Measurements from ENCODE around the gene PHC2. TPM values are rescaled to one million over a fixed set of nuclear protein-coding genes. Genes with fewer than 3 reads are reported as not detected.

The PHC2 gene
- total and polyA plus RNA-seq, 9 donors = 53.1 to 77.9 (median 69.4) TPM

DNA sequence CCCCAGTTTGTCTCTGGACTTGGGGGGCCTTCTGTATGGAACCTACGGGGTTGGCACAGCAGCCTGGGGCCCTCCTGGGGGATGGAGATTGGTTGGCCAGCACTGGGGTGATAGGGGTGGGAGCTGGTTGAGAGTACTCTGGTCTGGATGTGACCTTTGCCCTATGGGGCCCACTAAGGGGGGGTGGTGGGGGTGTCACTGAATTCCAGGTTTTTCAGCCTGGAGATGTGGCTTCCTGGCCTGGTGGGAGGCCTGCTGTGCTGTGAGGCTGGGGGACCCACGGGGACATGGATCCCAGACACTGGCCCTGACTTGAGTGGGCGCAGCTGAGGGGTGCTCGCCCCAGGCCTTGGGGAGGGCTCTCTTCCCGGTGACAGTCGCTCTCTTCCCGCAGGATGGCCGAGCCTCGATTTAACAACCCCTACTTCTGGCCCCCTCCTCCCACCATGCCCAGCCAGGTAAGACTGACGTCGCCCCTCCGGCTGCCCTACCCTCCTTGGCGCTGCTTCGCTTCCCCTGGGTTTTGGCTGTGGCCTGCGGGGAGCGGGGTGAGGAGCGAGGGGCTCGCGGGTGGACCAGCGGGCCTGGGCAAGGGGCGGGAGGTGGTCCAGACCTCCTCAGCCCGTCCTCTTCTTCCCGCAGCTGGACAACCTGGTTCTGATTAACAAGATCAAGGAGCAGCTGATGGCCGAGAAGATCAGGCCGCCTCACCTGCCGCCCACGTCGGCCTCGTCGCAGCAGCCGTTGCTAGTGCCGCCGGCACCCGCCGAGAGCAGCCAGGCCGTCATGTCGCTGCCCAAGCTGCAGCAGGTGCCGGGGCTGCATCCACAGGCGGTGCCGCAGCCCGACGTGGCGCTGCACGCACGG is 155.0 kb downstream of the PHC2 start:
- 87% methylated on average over 40 of the region's 45 CpGs for WGBS (ENCODE audit: insufficient coverage)
- H3K4me1 ChIP-seq (ENCODE audit: control insufficient read depth, insufficient read depth, low read length) = peaks cover 3% of the 10 kb centered on the region
- no peaks in the 10 kb centered on the region for H3K9me3 ChIP-seq (replicated peaks; ENCODE audit: control insufficient read depth, low read depth, low read length)
- H3K27me3 ChIP-seq (ENCODE audit: control insufficient read depth, insufficient read depth, low read length) = no peaks in the 10 kb centered on the region
- DNase-seq = no peak
- no peak overlapping the region for H3K4me3 ChIP-seq (ENCODE audit: low read length)
- peaks cover 54% of the 10 kb centered on the region for H3K36me3 ChIP-seq (ENCODE audit: control insufficient read depth, insufficient read depth, low read length)
- no peak overlapping the region for H3K27ac ChIP-seq (ENCODE audit: low read length)

DNA sequence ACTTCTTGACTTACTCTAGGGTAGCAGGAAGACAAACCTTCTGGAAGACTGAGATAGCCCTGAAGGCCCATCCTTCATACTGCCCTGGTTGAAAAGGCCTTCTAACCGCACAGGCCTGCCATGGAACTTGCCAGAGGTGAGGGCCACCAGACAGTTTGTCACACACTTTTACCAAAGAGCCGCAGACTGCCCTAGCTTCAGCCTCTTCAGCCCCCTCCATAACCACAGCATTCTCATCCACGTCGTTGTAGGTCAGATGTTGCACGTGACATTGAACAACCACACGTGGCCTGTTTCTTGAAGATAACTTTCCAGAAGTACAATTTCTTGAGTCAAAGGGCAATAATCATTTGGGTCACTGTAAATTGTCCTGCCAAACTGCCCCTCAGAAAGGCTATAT is 155.7 kb downstream of the PHC2 start:
- H3K36me3 ChIP-seq (ENCODE audit: control insufficient read depth, insufficient read depth, low read length) = peaks cover 54% of the 10 kb centered on the region
- 80% methylated on average over 5 of the region's 6 CpGs for WGBS (ENCODE audit: insufficient coverage)
- H3K4me3 ChIP-seq (ENCODE audit: low read length) = no peak overlapping the region
- H3K9me3 ChIP-seq (replicated peaks; ENCODE audit: control insufficient read depth, low read depth, low read length) = no peaks in the 10 kb centered on the region
- H3K27me3 ChIP-seq (ENCODE audit: control insufficient read depth, insufficient read depth, low read length) = no peaks in the 10 kb centered on the region
- DNase-seq = no peak
- peaks cover 8% of the 10 kb centered on the region for H3K4me1 ChIP-seq (ENCODE audit: control insufficient read depth, insufficient read depth, low read length)
- H3K27ac ChIP-seq (ENCODE audit: low read length) = no peak overlapping the region

DNA sequence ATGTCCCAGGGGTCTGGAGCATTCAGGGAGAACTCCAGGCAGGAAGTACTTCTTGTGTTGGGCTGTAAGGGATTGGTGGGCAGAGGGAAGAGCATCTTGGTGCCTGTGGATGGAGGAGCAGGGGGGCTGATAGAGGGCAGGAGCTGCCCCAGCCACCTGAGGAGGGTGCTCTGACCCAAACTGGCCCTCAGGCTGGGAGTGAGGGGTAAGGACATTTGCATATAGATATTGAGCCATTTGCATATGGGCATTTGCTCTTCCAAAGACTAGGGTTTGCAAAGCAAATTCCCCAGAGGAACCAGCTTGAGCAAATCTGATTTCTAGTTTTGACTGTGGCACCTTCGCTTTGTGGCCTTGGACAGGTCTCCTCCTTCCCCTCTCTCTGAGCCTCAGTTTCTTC is 156.4 kb downstream of the PHC2 start:
- H3K9me3 ChIP-seq (replicated peaks; ENCODE audit: control insufficient read depth, low read depth, low read length) = no peaks in the 10 kb centered on the region
- H3K27ac ChIP-seq (ENCODE audit: low read length) = no peak overlapping the region
- no peak for DNase-seq
- WGBS (ENCODE audit: insufficient coverage) = no CpG with 5 or more reads among the region's 1 CpG
- no peak overlapping the region for H3K4me3 ChIP-seq (ENCODE audit: low read length)
- no peaks in the 10 kb centered on the region for H3K27me3 ChIP-seq (ENCODE audit: control insufficient read depth, insufficient read depth, low read length)
- H3K36me3 ChIP-seq (ENCODE audit: control insufficient read depth, insufficient read depth, low read length) = peaks cover 57% of the 10 kb centered on the region
- H3K4me1 ChIP-seq (ENCODE audit: control insufficient read depth, insufficient read depth, low read length) = peaks cover 8% of the 10 kb centered on the region

DNA sequence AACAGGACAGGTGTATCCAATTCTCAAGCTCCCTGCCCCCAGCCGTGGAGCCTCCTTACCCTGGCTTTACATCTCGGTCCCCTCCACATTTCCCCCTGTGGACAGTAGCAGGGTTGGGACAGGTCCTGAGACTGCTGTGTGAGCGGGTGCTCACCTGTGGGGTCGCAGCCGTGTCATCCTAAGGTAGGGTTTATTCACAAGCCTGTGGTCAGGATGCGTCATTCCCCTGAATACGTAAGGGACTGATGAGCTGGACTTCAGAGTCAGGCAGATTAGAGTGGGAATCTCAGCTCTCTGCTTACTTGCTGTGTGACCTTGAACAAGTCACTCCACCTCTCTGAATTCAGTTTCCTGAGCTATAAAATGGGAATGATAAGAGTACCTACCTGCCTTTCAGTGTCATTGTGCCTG is 156.9 kb downstream of the PHC2 start:
- no peaks in the 10 kb centered on the region for H3K27me3 ChIP-seq (ENCODE audit: control insufficient read depth, insufficient read depth, low read length)
- peaks cover 59% of the 10 kb centered on the region for H3K36me3 ChIP-seq (ENCODE audit: control insufficient read depth, insufficient read depth, low read length)
- H3K9me3 ChIP-seq (replicated peaks; ENCODE audit: control insufficient read depth, low read depth, low read length) = no peaks in the 10 kb centered on the region
- H3K4me1 ChIP-seq (ENCODE audit: control insufficient read depth, insufficient read depth, low read length) = peaks cover 8% of the 10 kb centered on the region
- no peak overlapping the region for H3K27ac ChIP-seq (ENCODE audit: low read length)
- 100% methylated on average over 3 of the region's 7 CpGs for WGBS (ENCODE audit: insufficient coverage)
- H3K4me3 ChIP-seq (ENCODE audit: low read length) = no peak overlapping the region
- DNase-seq = no peak

Other genes with a start within 250 kb of the PHC2 start
- 3.0 TPM for gene TRIM62, start 249.1 kb downstream of the PHC2 start, total RNA-seq
- gene TRIM62, start 249.1 kb downstream of the PHC2 start, polyA plus RNA-seq (ENCODE audit: insufficient read depth in 1 of 8, insufficient read length in 8 of 8, low replicate concordance in 1 of 8) = 1 to 10 TPM; 5.1 to 7.9 (median 6.7) TPM
- 16.1 TPM for gene ZNF362, start 174.6 kb downstream of the PHC2 start, total RNA-seq
- gene ZNF362, start 174.6 kb downstream of the PHC2 start, polyA plus RNA-seq (ENCODE audit: insufficient read depth in 1 of 8, insufficient read length in 8 of 8, low replicate concordance in 1 of 8) = 10 to 100 TPM; 29.2 to 44.1 (median 37.4) TPM
- not detected for gene A3GALT2, start 110.0 kb downstream of the PHC2 start, total RNA-seq
- gene A3GALT2, start 110.0 kb downstream of the PHC2 start, polyA plus RNA-seq (ENCODE audit: insufficient read depth in 1 of 8, insufficient read length in 8 of 8, low replicate concordance in 1 of 8) = under 1 TPM in 2 of 8 donors, not detected in 6; 0.13 to 0.21 TPM
- 5.9 TPM for gene ZSCAN20, start 41.5 kb upstream of the PHC2 start, total RNA-seq
- gene ZSCAN20, start 41.5 kb upstream of the PHC2 start, polyA plus RNA-seq (ENCODE audit: insufficient read depth in 1 of 8, insufficient read length in 8 of 8, low replicate concordance in 1 of 8) = 1 to 10 TPM; 1.5 to 3.1 (median 2.7) TPM